HG02623 (cell line): Measurements from ENCODE around the gene SLC16A3.
"Not testable (repeated sequence)": the region's sequence is repeated elsewhere in the genome, so short reads cannot be mapped to it uniquely, and the experiment has no call there.

Source experiments
- ATAC-seq: cut with Tn5 transposase; IDR thresholded peaks from one replicate; pipeline ENCODE4 v1.9.1; 2021; ENCODE audit warnings: moderate library complexity; ENCODE audit not compliant: unreplicated experiment

SLC16A3 gene

GRCh38 chr17:82259972-82260961 is 31.4 kb downstream of the SLC16A3 start:
- ATAC-seq, result not testable (repeated sequence)

DNA sequence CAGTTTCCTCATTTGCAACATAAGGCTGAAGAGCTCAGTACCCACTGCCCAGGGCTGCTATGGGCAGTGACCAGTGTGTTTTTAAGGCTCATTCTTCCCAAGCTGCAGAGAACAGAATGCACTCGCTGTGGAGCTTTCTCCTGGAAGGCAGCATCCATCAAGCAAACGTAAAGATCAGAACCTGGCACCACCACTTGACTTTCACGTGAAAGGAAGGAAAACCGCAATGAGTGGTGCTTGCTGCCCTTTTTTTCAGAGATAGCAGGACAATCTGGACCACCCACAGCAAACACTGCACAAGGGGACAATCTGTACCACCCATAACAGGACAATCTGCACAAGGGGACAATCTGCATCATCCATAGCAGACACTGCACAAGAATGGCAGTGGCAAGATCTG is 33.5 kb downstream of the SLC16A3 start:
- no peak for ATAC-seq

- no peak for ATAC-seq
Measured at GRCh38 chr17:82263641-82264040, 34.8 kb downstream of the SLC16A3 start.

- no peak for ATAC-seq
Measured at GRCh38 chr17:82266142-82266541, 37.3 kb downstream of the SLC16A3 start.

DNA sequence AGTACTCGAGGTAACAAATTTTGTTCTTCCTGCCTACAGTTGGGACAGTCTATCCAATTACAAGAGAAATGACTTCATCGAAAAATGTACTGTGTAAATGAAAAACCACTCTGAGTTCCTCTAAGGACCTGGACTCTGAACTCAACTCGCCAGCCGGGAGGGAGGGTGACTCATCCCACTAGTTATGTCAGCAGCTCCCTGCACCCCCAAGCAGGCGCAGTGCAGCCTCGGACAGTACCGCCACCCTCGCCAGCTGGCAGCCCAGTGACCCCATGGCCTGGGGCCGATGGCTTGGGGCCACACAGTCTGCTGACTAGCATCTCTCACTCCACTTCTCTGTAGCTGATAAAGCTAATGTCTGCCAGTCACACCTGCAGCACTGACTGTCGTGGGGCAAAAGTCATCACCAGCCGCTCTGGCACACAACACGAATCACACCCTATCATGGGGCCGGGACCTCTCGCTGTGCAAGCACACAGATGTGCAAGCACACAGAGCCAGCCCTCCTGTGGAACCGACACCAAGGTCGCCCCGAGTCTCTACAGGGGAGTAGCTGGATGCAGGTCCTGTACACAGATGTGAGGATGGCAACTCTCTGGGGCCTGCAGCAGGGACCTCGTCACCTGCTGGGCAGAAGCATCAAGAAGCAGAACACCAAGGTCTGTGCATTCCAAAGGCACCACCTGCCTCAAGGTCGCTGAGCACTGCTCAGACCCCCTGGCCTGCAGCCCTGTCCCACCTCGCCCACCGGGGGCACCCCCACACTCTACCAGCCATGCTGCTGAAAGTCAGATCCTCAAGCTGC is 38.9 kb downstream of the SLC16A3 start:
- ATAC-seq, result no peak

- ATAC-seq, result no peak
Measured at GRCh38 chr17:82269138-82269881, 40.5 kb downstream of the SLC16A3 start.

GRCh38 chr17:82269882-82270500 is 41.1 kb downstream of the SLC16A3 start:
- ATAC-seq, result no peak

- ATAC-seq, result no peak
Measured at GRCh38 chr17:82270651-82271050, 41.8 kb downstream of the SLC16A3 start.

GRCh38 chr17:82271401-82271800 is 42.6 kb downstream of the SLC16A3 start:
- no peak for ATAC-seq

DNA sequence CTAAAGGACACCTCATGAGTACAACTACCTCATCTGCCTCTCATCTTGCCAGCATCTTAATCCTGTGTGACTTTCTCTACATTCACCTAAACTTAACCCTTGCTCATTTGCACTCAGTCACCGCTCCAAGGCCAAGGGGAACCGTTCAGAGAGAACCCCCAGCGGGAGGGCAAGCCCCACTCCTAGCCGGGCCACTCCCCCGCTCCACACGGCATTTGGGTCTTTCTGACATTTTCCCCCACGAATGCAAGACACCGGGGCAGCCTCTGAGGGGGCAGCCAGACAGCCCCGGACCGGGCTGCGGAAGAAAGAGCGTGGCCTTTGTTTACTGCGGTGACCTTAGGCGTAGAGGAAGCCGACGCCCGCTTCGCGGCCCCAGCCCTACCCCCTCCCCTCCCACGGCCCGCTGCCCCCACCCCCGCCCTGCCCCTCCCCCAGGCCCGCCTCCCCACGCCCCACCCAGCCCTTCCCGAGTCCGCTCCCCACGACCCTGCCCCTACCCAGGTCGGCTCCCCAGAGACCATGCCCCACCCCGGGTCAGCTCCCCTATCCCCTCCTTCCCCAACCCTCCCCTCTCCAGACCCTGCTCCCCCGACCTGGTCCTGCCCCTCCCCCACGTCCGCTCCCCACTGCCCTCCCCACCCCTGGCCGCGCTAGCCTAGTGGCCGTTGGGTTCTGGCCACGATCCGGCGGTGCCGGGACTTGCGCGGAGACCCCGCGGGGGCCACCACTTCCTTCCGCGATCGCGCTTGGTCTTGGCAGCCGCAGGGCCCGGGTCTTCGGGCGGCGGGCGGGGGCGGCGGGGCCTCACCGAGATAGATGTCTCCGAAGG is 43.9 kb downstream of the SLC16A3 start:
- no peak for ATAC-seq

DNA sequence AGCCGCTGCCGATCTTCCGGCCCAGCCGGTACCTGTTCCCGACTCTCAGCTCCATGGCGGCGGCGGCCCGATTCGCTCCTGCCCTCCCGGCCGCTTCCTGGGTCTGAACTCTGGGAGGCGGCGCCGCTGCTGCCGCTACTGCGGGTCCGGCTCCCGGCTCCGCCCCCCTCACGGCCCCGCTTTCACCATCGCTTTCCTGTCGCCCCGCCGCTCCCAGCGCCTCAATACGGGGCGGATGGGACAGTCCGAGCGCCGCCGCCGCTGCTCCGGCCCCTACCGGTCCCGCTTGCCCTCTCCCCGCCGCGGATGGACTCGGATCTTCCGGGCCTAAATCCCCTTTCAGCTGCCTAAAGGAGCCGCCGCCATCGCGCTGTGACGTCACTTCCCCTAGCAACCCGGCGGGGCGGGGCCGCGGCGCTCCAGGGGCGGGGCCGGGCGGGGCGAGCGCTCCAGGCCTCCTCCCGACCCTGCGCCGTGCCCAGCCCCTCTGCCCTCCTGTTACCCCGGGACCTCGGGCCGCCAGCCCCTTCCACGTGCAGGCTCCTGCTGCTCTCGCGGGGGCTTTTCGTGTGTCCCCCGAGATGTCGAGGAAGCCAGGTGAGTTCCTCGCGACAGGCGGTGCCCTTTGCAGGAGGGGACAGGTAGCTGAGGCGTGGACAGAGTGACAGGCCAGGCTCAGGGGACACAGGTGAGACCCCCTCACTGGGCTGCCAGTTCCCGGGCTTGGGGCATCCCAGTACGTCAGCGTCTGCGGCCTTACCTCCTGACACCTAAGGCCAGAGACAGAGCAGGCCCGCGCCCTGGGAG is 44.7 kb downstream of the SLC16A3 start, which contains the start of gene CSNK1D:
Gene CSNK1D, minus strand, starts transcription at position 374 of the 807 bp plus-strand sequence. Its CDS starts 319 bp downstream, at position 55.
- peak; percentile 68 for ATAC-seq

DNA sequence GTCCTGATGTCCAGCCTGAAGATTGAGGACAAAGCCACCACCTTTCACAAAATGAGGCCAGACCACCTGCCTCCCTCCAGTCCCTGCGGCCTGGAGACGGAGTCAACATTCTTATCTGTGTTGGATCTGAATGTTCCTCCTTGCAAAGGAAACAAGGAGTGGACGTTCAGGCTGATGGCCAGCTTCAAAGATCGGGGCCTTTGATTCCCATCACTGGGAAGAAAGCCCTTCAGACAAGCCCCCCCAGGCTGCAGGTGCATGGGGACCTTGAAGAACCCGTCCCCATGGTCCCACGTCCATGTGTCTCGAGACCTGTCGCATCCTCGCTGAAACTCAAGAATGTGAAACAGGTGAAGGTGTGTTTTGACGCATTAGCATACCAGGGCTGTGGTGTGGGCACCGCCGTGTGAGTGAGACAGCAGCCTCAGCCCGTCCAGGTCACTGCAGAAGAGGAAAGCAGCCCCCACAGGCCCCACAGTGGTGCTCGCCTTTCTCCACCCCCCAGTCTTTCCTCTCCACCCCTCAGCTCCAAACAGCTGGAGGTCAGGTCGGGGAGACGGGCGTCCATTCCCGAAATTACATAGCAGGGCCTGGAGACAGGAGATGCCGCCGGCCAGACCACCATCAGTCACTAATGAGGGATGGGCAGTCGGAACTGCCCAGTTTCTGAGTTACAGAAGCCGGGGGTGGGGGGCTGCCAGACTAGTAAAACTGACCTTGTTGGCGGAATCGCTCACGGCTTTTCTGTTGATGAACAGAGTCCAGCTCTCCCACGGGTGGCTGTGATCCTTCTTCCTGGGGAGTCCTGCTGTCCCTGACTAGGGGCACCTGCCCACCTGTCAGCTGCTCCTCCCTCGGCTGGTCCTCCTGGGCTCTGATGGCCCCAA is 45.5 kb downstream of the SLC16A3 start:
- no peak for ATAC-seq

GRCh38 chr17:82275326-82275725 is 46.5 kb downstream of the SLC16A3 start:
- no peak for ATAC-seq

DNA sequence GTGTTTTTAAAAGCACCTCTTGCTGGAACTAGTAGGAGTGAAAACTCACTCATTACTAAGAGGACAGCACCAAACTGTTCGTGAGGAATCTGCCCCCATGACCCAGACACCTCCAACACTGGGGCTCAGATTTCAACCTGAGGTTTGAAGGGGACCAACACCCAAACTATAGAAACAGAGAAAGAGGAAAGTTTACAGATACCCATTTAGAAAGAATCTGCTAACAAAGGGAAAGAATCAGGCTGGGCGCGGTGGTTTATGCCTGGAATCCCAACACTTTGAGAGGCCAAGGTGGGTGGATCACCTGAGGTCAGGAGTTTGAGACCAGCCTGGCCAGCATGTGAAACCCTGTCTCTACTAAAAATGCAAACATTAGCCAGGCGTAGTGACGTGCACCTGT is 48.1 kb downstream of the SLC16A3 start:
- ATAC-seq, result no peak

GRCh38 chr17:82277851-82278250 is 49.0 kb downstream of the SLC16A3 start:
- ATAC-seq, result no peak

GRCh38 chr17:82278308-82278707 is 49.5 kb downstream of the SLC16A3 start:
- no peak for ATAC-seq

DNA sequence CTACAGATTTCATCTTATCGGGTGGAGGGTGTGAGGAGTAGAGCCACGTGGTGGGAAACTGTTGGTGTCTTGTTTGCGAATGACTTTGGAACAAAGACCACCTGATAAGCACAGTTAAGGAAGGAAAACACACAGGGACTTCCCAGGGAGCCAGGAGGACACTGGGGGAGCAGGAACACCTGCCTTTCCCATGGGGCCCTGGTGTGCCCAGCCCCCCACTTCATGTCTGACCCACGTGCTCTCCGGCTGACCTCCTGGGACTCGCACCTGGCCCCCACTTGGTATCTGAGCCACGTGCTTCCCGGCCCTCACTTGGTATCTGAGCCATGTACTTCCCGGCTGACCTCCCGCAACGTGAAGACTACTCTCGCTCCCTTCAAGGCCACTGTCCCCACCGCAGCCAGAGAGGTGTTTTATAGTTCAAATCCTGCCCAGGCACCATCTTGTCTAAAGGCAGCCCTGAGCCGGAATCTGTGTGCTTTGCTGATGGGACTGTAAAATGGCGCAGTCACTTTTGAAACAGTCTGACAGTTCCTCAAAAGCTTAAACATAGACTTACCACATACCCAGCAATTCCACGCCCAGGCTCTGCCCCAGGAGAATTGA is 50.0 kb downstream of the SLC16A3 start:
- ATAC-seq, result no peak
